Left colon (tissue), 2 donors: ENCODE results near the gene GPC6. TPM values are rescaled to one million over a fixed set of nuclear protein-coding genes. Genes with fewer than 3 reads are reported as not detected.

ENCODE experiments used
- ATAC-seq: fragments of 200-7000 bp; cut with Tn5 transposase; one replicate; pipeline ENCODE4 v1.9.1; 2020; ENCODE audit warnings: mild to moderate bottlenecking, moderate library complexity
- DNase-seq, 2 donors: peaks; one replicate each; pipeline ENCODE4 v3.0.0-alpha.2; 2020
- intact Hi-C, 2 donors: fragments of 100-400 bp; cut with DNase I in 1 of 2; cut with micrococcal nuclease in 1 of 2; formaldehyde crosslinking; loops; one replicate each; pipeline versions ENCODE4 v1.11.2 to v1.14.0; 2022; cut with DNase I, micrococcal nuclease
- total RNA-seq, 2 donors: library from RNA; stranded (reverse); fragmentation: NEBNext Ultra II Directional; extraction: Animal tissue kit (Norgen Biotek cat#: 25700); gene quantifications; one replicate each; pipeline ENCODE4 v1.2.1, GENCODE V29; 2021
- donor health status: DM: no; HTN: no; CAD: no.
- donor health status: DM: yes; HTN: yes; CAD: no.

The GPC6 gene
- total RNA-seq, 2 donors from 2014 or later, result 2.5 to 5.2 TPM

DNA sequence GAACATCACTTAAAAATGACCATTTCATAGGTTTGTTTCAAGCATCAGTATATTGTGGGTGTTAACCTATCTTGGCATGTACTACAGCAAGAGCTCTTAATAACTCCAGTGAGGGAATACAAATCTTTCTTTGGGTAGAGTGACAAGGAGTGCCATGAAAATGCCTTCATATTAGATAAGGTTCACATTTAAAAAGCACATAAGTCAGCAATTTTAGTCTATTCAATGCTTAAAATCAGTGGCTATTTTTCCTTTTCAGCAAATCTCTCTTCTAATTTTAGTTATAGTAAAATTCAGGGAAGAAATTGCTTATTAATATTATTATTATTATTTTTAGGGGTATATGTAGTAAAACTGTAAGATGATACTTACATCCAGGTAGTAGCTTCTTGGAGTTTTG, 291.1 kb downstream of the GPC6 start:
- intact Hi-C loops, result no loop called here
- ATAC-seq, result no peak
- DNase-seq, result no peak

DNA sequence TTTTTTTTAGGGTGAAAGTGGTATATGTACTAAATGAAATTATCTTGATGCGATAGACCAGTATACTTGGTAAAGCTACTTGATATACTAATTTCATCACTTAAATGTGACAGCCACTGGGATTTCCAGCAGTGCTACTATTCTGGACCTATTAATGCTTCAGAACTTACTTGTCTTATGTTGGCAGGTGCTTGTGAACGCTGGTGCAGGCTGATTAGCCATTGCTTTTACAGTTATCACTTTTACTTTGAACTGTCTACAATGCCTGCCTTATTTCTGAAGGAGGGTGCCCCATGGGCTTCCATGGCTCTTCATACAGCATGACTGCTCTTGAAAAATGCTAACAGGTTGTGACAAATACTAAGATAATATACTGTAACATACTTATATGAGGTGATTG, 294.7 kb downstream of the GPC6 start:
- DNase-seq (no peak), ATAC-seq (no peak)
- intact Hi-C loops, result no loop called here

DNA sequence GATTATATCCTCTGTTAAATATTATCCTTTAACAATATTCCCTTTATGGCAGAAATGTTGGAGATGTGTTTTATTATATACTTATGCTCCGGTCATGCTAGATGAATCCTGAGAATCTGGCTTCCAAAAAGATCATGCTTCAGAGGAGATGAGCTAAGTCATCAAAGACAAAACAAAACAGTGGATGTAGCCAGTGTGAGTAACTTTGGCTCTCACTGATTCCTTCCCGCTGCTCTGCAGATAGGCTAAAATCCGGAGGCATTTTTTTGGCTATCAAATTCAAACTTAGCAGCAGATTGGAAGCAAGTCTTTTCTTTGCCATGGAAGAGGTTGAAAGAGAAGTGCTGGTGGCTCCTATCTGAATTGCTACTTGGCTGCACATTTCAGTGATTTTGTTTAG, 295.9 kb downstream of the GPC6 start:
- intact Hi-C loops, result no loop called here
- ATAC-seq, result no peak

DNA sequence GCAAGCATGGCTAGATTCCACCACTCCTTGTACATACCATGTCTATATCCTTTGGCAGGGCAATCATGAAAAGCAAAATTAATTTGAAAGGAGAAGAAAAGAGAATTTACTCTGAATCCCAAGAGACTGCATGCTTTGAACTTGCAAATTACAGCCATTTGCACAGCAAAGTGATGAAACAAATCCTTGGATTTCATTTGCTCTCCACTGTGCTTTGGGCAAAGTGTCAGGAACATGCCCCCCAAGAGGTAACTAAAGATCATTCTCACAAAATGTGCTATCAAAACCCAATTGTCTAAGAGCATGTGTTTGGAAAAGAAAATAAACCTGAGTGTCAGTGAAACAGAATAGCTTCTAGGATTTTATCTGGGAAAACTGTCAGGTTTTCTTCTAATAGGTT, 298.5 kb downstream of the GPC6 start:
- ATAC-seq, result no peak
- intact Hi-C loops, result no loop called here
- no peak for DNase-seq

More for the DNA sequence above, 295.9 kb downstream of the GPC6 start:
- DNase-seq, result no peak

DNA sequence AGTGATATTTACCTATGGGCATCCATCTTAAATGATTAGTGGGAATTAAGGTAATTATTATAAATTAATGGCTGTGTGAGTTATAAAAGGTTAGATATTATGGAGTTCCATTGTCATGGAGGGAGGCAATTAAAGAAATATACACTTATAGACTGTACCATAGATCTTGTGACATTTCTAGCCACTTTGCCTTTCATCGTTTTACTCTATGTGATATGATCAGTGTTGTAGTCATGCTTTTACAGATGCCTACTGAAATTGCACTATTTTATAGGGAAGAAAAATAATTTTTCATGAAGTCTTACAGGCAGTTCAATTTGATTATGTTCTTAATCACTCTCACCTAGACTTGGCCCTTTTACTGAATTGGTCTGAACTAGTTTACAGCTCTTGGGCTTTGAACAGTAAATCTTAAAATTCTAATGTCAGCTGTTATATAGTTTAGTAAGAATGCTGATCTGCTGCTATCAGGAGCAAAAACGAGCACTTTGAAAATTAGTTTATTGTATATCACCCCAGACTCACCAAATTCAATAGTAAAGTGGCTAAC, 301.2 kb downstream of the GPC6 start:
- no peak for DNase-seq
- no peak for ATAC-seq
- intact Hi-C loops, result no loop called here

DNA sequence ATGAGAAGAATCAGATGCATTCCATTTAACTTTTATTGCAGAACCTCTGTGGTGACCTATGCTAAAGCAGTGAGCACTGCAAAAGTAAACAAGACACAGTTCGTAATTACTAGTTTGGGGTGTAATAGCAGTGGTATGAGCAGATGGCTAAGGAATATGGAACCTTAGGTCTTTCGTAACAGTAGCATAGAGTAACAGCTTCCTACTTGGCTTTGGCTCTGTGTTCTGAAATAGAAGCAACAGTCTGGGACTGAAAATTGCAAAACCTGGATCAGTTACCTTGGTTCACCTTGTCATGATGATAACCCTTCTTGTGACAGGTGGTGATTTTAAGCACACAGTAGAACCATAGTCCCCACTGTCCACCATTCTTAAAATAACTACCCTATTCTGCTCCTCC, 303.4 kb downstream of the GPC6 start:
- intact Hi-C loops, result no loop called here
- DNase-seq (no peak), ATAC-seq (no peak)

DNA sequence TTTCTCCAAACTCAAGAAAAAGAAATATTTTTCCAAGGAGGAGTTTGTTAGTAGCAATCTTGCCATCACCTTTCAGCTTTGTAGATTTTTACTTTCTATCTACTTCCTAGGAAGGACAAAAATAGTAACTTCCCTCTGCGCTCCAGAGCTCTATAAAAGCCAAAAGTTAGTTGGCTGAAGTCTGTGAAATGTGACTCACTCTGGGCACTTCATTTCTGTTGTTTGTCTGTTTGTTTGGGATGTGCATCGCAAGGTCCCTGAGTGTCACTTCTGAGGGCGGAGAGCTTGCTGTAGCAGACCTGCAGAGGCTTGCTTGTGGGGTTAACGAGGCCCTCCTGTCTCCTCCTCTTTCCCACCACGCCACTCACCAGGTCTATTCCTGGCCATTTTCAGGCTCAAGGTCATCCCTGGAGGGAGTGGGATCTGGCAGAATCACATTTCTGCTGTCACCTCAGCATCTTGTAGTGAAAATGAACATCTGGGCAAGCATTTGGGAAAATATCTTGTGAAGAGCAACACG, 307.6 kb downstream of the GPC6 start:
- DNase-seq (no peak), ATAC-seq (no peak)
- intact Hi-C loops, result no loop called here

DNA sequence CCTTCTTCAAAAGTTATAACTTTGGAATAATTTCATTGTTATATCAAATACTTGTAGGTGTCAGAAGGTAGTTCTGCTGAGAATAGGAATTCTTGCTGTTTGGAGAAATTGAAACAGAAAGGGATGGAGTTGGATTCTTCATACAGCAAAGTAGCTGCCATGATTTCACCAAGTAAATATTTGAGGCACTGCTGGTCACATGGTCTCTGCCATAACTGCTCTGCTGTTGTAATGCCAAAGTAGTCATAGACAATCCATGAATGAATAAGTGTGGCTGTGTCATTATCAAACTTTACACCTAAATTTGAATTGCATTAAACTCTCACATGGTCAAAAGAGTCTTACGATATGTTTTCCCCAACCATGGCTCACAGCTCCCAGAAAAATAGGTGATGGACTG, 308.6 kb downstream of the GPC6 start:
- ATAC-seq, result no peak
- DNase-seq, result no peak
- intact Hi-C loops, result no loop called here

DNA sequence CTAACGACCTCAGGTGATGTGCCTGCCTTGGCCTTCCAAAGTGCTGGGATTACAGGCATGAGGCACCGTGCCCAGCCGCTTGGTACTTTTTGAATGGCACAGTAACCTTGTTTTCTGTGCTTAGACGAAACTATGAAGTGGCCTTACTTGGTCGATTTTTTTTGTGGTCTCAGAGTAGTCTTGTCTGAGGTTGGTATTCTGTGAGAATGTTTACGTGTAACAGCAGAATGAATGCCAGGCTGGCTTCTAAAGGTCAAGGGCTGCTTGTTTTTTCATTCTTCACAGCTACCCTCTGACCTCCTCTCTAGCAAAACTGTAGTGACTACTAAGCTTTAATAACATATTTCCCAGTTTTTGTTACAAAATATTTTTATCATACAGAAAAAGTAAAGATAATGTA, 313.3 kb downstream of the GPC6 start:
- ATAC-seq (no peak), DNase-seq (no peak)
- intact Hi-C loops, result no loop called here

DNA sequence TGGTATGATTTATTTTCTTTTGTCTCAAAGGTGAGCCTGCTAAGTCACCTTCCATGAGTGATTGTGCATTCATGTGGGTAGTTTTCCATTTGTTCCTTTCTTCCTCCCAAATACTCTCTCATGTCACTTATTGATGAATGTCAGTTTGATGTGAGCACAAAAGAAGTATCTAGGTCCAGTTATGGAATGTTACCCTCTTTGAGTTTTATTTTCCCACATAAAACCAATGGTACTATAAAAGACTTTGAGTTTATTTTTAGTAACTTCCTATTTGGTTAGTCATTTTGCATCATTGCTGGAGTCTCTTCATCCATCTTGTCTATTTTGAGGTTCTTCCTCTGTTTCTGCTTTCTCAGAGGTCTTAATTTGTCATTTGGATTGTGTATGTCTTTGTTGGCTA, 321.3 kb downstream of the GPC6 start:
- intact Hi-C loops, result no loop called here
- ATAC-seq, result no peak

DNA sequence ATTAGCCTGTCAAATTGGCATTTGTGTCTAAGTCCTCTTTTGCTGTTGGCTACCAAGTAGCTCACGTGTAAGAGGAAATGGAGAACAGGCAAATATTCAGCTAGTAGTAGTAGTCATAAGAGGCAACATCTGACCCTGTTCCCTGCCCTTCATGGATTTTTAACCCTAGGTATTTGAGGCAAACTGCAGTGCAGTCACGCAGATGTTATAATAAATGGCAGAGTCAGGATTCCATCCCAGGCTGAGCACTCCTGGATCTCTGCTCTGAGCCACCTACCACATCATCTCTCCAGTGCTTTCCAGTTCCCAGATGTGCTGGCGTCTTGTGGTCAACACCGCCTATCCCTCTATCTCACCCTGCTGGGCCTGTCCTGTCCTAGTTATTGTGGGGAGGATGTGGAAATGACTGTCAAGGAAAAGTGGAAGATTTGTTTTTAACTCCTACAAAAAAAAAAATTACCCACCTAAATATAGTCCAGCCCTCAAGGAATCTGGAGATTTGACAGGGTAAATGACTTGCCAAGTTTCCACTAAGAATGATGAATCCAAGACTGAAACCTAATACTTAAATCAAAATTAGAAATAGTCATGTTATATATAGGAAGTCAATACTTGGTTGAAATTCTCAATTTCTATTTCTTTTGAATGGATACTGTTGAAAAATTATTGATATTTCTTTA, 322.9 kb downstream of the GPC6 start:
- intact Hi-C loops, result no loop called here
- DNase-seq (no peak), ATAC-seq (no peak)

More for the DNA sequence above, 321.3 kb downstream of the GPC6 start:
- DNase-seq, result no peak

DNA sequence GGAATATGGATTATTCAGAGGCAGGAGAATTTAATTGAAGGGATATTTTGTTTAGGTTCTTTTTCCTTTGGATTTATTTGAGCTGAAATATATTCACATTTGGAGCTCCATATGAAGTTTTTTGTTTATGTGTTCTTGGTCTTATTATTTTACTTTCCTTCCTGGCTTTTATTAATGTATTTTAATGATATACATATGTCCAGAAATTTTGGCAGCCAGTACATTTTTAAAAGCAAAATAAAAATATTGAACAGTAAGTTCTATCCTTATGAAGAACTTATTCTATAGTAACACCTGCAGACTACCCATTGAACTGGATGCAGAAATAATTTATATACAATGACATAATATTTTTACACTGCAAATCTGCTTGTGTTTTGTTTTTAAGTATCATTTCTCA, 323.6 kb downstream of the GPC6 start:
- DNase-seq (no peak), ATAC-seq (no peak)
- intact Hi-C loops, result no loop called here

DNA sequence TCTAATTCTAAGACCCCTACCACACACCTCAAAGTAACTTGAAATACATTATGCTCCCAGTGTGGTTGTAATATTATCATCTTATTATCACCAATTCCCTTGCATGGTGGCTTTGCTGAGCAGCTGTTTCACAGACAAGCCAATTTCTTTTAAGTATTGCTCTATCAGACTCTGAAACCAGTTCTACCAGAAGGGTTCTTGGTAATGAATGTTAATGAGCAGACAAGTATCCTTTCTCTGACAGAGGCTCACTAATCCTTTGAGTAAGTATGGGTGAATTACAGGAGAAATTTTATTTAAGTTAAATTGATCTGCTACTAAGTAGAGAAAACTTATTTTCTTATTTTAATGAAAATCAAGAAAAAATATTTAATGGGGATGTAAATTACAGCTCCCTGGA, 326.0 kb downstream of the GPC6 start:
- ATAC-seq, result no peak

DNA sequence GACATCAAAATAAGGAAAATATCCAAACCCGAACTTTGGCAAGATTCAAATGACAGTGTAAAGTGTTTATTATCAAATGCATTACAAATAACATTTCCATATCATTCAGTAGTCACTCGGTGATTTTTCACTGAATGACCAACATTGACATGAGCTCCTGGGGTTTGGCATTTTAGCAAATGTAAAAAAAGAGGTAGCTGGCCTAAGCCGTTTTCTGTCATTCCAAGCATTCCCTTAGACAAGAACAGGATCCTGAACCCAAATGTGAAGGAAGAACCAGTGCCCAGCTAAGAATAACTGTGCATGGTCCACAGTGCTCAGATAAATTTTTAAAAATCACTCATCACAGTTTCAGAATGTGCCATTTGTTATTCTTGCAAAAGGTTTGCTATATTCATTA, 327.9 kb downstream of the GPC6 start:
- ATAC-seq, result no peak
- intact Hi-C loops, result no loop called here

More for the DNA sequence above, 326.0 kb downstream of the GPC6 start:
- intact Hi-C loops, result no loop called here
- no peak for DNase-seq

DNA sequence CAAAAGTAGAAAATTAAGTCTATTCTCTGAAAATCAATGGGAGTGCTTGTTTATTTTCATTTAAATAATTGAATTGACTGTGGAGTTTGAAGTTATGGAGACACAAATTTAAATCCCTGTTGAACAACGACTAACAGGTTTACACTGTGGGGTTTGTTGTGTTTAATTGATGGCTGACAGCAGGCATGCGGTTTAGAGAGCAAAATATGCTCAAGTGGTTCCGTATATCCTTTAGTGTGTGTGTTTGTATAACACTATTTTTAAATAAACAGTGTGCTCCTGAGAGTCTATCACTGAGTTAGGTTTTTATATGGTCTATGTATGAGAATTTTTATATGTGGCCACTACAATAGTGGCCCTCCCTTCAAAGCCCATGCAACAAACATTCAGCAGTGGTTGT, 332.0 kb downstream of the GPC6 start:
- ATAC-seq, result no peak

More for the DNA sequence above, 327.9 kb downstream of the GPC6 start:
- DNase-seq, result no peak

DNA sequence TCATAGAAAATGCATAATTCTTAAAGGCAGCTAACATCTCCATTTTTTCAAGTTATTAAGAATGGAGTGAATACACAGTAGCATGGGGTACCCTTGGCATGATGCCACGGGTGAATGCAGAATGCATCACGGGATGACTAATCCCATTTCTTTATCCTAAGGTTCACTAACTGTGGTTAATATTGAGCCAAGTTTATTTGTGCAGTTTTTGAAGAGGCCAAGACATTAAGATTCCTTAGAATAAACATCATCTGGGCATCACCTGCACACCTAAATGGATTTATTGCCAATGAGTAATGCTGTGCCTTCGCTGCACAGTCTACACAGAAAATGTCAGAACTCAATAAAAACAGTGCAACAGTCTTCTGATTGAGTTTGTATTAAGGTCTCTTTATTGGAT, 333.1 kb downstream of the GPC6 start:
- ATAC-seq, result no peak
- DNase-seq, result no peak
- intact Hi-C loops, result no loop called here

More for the DNA sequence above, 332.0 kb downstream of the GPC6 start:
- intact Hi-C loops, result no loop called here
- DNase-seq, result no peak

DNA sequence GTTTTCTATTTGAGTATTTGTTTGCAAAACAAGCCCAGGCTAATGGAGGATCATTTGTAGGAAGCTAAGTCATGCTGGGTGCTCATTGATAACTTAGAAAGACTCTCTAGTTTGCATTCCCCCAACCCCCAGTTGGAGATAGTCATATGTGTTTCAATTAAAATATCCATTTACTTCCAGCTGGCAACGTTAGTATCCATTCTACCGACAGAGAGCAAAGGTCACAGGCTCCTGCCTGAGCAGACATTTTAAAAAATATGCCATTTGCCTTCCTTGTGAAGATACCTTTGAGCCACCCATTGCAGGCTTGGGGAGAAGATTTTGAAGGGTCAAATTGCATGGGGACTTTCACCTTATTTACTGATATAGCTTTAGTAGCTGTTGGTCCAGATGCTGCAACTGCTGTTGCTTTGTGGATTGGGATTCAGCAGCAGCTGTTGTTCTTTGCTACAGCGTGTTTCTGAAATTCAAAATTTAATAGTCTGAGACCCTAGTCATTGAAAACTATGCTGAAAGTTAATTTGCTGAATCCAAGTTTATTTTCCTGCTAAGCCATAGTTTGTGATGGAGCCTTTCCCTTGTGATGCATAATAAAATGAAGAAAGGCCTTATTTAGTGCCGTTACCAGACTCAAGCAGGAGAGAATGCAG, 335.1 kb downstream of the GPC6 start:
- intact Hi-C loops, result no loop called here
- DNase-seq, result no peak
- no peak for ATAC-seq

DNA sequence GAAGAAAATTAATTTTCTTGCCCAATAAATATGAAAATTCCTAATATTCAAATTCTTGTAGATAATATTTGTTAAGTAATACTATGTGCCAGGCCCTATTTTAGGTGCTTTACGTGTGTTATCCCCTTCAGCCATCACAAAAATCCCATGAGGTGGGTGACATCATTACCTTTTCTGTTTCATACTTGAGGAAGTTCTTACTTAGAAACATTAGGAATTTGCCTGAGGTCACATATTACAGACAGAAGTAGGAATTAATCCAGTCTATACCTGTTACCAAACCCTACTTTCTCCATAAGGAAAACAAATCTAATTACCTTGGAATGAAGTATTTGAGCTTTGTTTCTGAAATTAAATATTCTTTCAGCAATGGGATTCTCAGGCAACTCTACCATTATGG, 336.1 kb downstream of the GPC6 start:
- intact Hi-C loops, result no loop called here
- no peak for ATAC-seq
- DNase-seq, result no peak

DNA sequence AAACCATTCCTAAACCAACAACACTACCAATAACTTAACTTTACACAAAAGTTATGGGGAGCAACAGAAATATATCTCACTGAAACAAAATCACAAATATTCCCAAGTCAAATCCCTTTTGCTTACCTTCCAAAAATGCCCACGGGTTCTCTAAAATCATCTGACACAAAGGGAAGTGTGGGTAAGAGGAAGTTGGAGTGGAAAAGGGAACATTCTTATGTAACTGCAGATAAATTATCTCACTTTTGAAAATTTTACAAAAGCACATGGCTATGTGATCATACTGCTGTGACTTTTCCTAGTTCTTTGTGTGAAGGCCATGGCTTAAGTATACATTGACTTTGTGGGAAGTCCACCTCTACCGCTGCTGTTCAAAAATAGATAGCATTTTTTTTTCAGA, 350.5 kb downstream of the GPC6 start:
- ATAC-seq, result no peak
- DNase-seq, result no peak
- intact Hi-C loops, result no loop called here

DNA sequence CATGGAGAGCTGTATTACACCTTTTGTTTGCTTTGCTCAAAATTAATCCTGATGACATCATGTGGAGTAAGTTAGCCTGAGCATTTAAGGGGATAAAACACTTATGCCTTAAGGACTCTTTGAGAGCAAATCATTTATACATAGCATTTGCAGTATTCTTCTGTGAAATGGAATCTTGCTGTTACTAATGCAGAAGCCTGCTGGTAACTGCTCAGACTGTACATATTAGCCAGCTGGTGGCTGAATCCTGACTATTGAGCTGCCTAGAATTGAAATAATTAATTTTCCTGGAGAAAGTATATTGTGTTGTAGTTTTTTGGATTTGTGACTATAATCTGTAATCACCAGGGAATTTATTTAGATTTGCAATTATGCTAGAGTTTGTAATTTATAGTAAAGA, 363.2 kb downstream of the GPC6 start:
- intact Hi-C loops, result no loop called here
- ATAC-seq (no peak), DNase-seq (no peak)
